GM19455 (cell line): ENCODE data around the gene TIGD2.
"Not testable (repeated sequence)": the region's sequence is repeated elsewhere in the genome, so short reads cannot be mapped to it uniquely, and the experiment has no call there.

Experiments used
- ATAC-seq: cut with Tn5 transposase; IDR thresholded peaks from one replicate; pipeline ENCODE4 v1.9.1; 2021; ENCODE audit not compliant: unreplicated experiment

Gene TIGD2

GRCh38 chr4:89119166-89119565 lies 7.8 kb downstream of the TIGD2 start:
- no peak for ATAC-seq

- no peak for ATAC-seq
Observed at GRCh38 chr4:89119836-89120235, 8.5 kb downstream of the TIGD2 start.

GRCh38 chr4:89121387-89122068 lies 10.2 kb downstream of the TIGD2 start:
- no peak for ATAC-seq

- no peak for ATAC-seq
Observed at GRCh38 chr4:89123451-89123851, 12.1 kb downstream of the TIGD2 start.

GRCh38 chr4:89125901-89126782 lies 14.8 kb downstream of the TIGD2 start:
- ATAC-seq, result no peak

GRCh38 chr4:89129080-89129640 lies 17.8 kb downstream of the TIGD2 start:
- ATAC-seq, result no peak

- no peak for ATAC-seq
Observed at GRCh38 chr4:89134775-89135319, 23.5 kb downstream of the TIGD2 start.

- ATAC-seq, result no peak
Observed at GRCh38 chr4:89136525-89136924, 25.2 kb downstream of the TIGD2 start.

- ATAC-seq, result no peak
Observed at GRCh38 chr4:89137231-89137630, 25.9 kb downstream of the TIGD2 start.

GRCh38 chr4:89137695-89138094 lies 26.4 kb downstream of the TIGD2 start:
- no peak for ATAC-seq

- no peak for ATAC-seq
Observed at GRCh38 chr4:89140168-89140759, 28.9 kb downstream of the TIGD2 start.

GRCh38 chr4:89142691-89143669 lies 31.6 kb downstream of the TIGD2 start:
- ATAC-seq, result peak; percentile 66

GRCh38 chr4:89144652-89145051 lies 33.3 kb downstream of the TIGD2 start:
- not testable (repeated sequence) for ATAC-seq

GRCh38 chr4:89146196-89146595 lies 34.9 kb downstream of the TIGD2 start:
- no peak for ATAC-seq

- ATAC-seq, result no peak
Observed at GRCh38 chr4:89152972-89153371, 41.6 kb downstream of the TIGD2 start.

GRCh38 chr4:89156174-89156914 lies 45.0 kb downstream of the TIGD2 start:
- no peak for ATAC-seq

- no peak for ATAC-seq
Observed at GRCh38 chr4:89157488-89158024, 46.2 kb downstream of the TIGD2 start.

- ATAC-seq, result no peak
Observed at GRCh38 chr4:89158884-89159503, 47.7 kb downstream of the TIGD2 start.

GRCh38 chr4:89160806-89161205 lies 49.5 kb downstream of the TIGD2 start:
- ATAC-seq, result no peak
